ENCODE data around the gene MLANA.

MLANA gene

GRCh38 chr9:5951686-5952211 is 61.1 kb downstream of the MLANA start:
- in situ Hi-C loops (cut with MboI; ENCODE audit: low sequenced_read_pairs) = loop anchor here (25.0 kb wide), 1 partner anchor 111 kb away; no protein-coding TSS in a partner anchor

DNA sequence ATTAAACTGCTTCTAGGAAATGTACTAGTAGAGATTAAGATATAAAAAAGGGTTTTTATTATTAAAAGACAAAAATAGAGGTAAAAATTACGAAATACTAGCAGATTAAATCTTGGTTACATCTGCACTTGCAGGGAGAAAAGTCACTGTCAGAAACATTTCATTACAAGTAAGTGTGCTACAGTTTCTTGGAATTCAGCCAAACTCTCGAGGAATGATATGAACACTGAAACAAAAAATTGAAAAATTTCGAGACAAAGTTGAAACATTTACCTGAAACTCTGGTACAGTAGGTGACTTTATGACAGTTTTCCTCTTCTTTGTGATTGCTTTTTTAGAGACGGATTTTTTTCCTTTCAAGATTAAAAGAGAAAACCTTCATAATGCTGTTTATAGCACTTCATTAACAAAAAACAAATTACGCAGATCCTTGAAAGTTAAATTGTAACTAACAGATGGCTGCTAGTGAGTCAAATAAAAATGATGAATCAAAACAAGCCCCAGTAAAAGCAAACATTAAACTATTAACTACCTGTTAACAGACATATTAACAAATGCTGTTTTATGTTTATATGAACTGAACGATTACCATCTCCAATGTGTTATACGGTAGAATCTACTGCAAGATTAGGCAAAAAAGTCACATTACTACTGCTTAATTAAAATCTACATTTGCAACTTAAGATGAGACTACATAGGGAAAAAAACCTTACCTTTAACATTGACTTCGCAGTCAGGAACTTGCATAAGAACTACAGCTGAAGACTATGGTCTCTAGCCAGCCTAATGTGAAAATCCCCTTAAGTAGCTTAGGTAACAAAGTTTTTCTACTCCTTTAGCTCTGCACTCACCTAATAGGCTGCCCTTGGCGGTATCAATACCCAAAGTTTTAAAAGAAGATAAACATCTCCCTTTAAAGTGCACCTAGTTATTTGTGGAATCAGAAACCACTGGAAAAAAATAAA is 63.3 kb downstream of the MLANA start:
- in situ Hi-C loops (cut with MboI; ENCODE audit: low sequenced_read_pairs) = loop anchor here (25.0 kb wide), 1 partner anchor 108 kb away; no protein-coding TSS in a partner anchor

DNA sequence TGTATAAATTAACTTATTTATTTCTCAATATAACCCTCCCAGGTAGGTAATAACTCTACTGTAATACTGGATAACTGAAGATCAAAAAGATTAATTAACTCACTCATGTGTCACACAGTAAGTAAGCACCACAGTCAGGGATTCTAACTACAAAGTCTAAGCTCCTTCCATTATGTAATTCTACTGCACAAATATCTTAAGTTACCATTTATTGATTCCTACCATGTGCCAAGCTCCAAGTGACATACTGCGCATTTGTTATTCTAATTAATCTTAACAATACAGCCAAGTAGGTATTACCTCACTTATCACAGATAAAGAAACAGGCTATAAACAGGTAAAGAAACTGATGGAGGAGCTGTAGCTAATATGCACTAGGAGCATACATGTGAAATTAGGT is 66.5 kb downstream of the MLANA start:
- in situ Hi-C loops (cut with MboI; ENCODE audit: low sequenced_read_pairs) = loop anchor here (25.0 kb wide), 1 partner anchor 105 kb away; no protein-coding TSS in a partner anchor

DNA sequence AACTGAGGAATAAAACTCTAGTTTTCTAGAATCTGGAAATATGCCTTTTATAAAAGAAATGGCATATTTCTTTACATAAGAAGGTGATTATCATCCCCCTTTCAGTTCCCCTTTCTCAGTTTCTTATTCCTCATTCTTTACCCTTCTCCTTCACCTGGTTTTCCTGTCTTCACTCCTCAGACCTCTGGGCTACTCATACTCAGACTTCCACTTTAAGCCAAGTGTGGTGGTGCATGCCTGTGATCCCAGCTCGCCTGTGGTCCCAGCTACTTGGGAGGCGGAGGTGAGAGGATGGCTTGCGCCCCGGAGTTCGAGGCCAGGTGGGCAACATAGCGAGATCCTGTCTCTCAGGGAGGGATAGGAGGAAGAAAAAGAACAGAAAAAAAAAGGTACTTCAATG is 67.6 kb downstream of the MLANA start:
- in situ Hi-C loops (cut with MboI; ENCODE audit: low sequenced_read_pairs) = loop anchor here (25.0 kb wide), 1 partner anchor 104 kb away; no protein-coding TSS in a partner anchor
